Measurements from ENCODE around the gene GMDS.

GMDS gene

DNA sequence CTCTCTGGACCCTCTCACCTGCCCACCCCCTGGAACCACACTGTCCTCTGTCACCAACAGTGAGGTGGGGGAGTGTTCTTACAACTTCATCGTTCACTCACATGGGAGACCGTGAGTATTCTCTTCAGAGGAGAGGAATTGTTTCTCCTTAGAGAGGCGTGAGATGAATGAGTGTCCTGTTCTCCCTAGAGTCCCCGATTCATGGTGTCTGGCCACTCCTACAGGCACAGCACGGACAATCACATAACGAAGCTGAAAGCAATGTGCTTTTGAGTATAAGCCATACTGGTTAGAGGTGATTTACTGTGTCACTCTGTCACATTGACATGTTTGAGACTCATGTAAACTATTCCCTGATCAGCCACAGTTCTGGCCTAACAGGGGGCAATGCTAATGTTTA lies 581.1 kb downstream of the GMDS start:
- Histone ChIP-seq H3K4me2 (no peak overlapping the region), H3K36me3 (ENCODE audit: insufficient read depth) (no peaks in the 10 kb centered on the region), H3K4me1 (ENCODE audit: low read depth, poor library complexity, severe bottlenecking) (no peaks in the 10 kb centered on the region), H4K20me1 (ENCODE audit: insufficient read depth) (no peaks in the 10 kb centered on the region), H2AFZ (ENCODE audit: low read depth) (no peak overlapping the region), H3K9ac (no peak overlapping the region), H3K4me3 (IDR thresholded peaks at IDR 0.05; ENCODE audit: insufficient read depth, low read depth, low read length) (no peak overlapping the region), H3K27ac (no peak overlapping the region), H3K27me3 (ENCODE audit: insufficient read depth, low read depth) (no peaks in the 10 kb centered on the region), H3K79me2 (ENCODE audit: insufficient read depth, low read depth) (no peaks in the 10 kb centered on the region)
- TF ChIP-seq, protein P1, sequence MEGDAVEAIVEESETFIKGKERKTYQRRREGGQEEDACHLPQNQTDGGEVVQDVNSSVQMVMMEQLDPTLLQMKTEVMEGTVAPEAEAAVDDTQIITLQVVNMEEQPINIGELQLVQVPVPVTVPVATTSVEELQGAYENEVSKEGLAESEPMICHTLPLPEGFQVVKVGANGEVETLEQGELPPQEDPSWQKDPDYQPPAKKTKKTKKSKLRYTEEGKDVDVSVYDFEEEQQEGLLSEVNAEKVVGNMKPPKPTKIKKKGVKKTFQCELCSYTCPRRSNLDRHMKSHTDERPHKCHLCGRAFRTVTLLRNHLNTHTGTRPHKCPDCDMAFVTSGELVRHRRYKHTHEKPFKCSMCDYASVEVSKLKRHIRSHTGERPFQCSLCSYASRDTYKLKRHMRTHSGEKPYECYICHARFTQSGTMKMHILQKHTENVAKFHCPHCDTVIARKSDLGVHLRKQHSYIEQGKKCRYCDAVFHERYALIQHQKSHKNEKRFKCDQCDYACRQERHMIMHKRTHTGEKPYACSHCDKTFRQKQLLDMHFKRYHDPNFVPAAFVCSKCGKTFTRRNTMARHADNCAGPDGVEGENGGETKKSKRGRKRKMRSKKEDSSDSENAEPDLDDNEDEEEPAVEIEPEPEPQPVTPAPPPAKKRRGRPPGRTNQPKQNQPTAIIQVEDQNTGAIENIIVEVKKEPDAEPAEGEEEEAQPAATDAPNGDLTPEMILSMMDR (conservative IDR thresholded peaks at IDR 0.05; ENCODE audit: low read depth, low read length), result no peak

DNA sequence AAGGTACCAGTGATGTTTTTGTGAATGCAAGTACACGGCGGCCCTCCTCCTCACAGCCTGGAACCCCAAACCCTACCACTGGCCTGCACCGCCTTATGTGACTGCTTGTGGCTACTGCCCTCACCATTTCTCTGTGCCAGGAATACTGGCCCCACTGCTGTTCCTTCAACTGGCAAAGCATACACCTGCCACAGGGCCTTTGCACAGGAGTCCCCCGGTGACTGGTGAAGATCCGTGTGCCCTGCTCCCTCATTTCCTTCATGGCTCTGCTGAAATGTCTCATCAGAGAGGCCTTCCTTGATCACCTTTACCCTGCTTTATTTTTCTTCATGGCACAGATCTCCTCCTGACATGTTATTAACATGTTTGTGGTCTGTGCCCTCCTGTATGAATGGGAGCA lies 581.9 kb downstream of the GMDS start:
- H3K27ac ChIP-seq, result no peak overlapping the region
- H3K27me3 ChIP-seq (ENCODE audit: insufficient read depth, low read depth), result no peaks in the 10 kb centered on the region
- H3K4me3 ChIP-seq (IDR thresholded peaks at IDR 0.05; ENCODE audit: insufficient read depth, low read depth, low read length), result no peak overlapping the region
- no peak overlapping the region for H3K9ac ChIP-seq
- no peak overlapping the region for H2AFZ ChIP-seq (ENCODE audit: low read depth)
- H3K4me1 ChIP-seq (ENCODE audit: low read depth, poor library complexity, severe bottlenecking), result no peaks in the 10 kb centered on the region
- TF ChIP-seq, protein P1 (conservative IDR thresholded peaks at IDR 0.05; ENCODE audit: low read depth, low read length), result no peak
- H3K79me2 ChIP-seq (ENCODE audit: insufficient read depth, low read depth), result no peaks in the 10 kb centered on the region
- no peaks in the 10 kb centered on the region for H3K36me3 ChIP-seq (ENCODE audit: insufficient read depth)
- H3K4me2 ChIP-seq, result no peak overlapping the region
- H4K20me1 ChIP-seq (ENCODE audit: insufficient read depth), result no peaks in the 10 kb centered on the region

DNA sequence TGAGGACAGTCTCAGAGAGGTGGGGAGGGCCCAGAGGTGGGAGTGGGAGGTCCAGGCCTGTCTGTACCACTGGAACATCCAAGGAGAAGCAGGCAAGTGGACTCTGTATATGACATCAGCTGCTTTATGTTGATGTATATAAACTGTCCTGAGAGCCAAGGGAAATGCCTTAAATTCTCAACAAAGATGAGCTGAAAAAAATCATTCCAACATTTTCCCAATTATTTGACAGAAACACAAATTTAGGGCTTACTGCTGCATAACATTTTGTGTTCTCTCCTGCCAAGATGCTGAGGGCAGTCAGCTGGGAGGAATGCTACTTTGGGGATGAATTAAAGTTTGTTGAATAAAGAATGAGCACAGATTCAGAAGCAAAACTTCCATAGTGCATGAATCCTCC lies 582.9 kb downstream of the GMDS start:
- no peaks in the 10 kb centered on the region for H3K36me3 ChIP-seq (ENCODE audit: insufficient read depth)
- H3K27me3 ChIP-seq (ENCODE audit: insufficient read depth, low read depth), result no peaks in the 10 kb centered on the region
- no peak overlapping the region for H3K4me2 ChIP-seq
- no peaks in the 10 kb centered on the region for H3K4me1 ChIP-seq (ENCODE audit: low read depth, poor library complexity, severe bottlenecking)
- no peaks in the 10 kb centered on the region for H3K79me2 ChIP-seq (ENCODE audit: insufficient read depth, low read depth)
- no peak overlapping the region for H2AFZ ChIP-seq (ENCODE audit: low read depth)
- TF ChIP-seq, protein P1 (conservative IDR thresholded peaks at IDR 0.05; ENCODE audit: low read depth, low read length), result no peak
- no peaks in the 10 kb centered on the region for H4K20me1 ChIP-seq (ENCODE audit: insufficient read depth)
- no peak overlapping the region for H3K9ac ChIP-seq
- no peak overlapping the region for H3K4me3 ChIP-seq (IDR thresholded peaks at IDR 0.05; ENCODE audit: insufficient read depth, low read depth, low read length)
- H3K27ac ChIP-seq, result no peak overlapping the region

DNA sequence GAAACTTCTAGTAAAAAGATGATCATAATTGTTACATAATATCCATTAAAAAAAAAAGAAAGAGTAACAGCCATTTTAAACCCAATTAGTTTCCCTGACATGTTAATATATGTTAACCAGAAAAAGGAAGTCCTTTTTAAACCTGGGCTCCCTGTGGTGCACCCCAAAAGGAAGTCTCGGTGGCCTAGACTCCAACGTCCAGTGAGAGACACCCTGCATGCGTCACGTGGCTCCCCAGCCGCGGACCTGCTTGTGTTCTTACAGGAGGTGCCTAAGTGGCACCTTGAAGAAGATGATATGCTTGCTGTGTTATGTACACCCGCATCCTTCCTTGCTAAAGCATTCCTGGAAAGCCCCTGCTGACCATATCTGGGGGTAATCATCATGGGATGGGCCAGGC lies 585.6 kb downstream of the GMDS start:
- H4K20me1 ChIP-seq (ENCODE audit: insufficient read depth), result no peaks in the 10 kb centered on the region
- no peaks in the 10 kb centered on the region for H3K36me3 ChIP-seq (ENCODE audit: insufficient read depth)
- H3K27ac ChIP-seq, result no peak overlapping the region
- H3K4me1 ChIP-seq (ENCODE audit: low read depth, poor library complexity, severe bottlenecking), result no peaks in the 10 kb centered on the region
- no peak overlapping the region for H3K4me2 ChIP-seq
- no peak overlapping the region for H3K4me3 ChIP-seq (IDR thresholded peaks at IDR 0.05; ENCODE audit: insufficient read depth, low read depth, low read length)
- TF ChIP-seq, protein P1 (conservative IDR thresholded peaks at IDR 0.05; ENCODE audit: low read depth, low read length), result no peak
- no peak overlapping the region for H3K9ac ChIP-seq
- H2AFZ ChIP-seq (ENCODE audit: low read depth), result no peak overlapping the region
- H3K27me3 ChIP-seq (ENCODE audit: insufficient read depth, low read depth), result no peaks in the 10 kb centered on the region
- H3K79me2 ChIP-seq (ENCODE audit: insufficient read depth, low read depth), result no peaks in the 10 kb centered on the region

Measured in KMS-11 (cell line).